ENCODE measurements around the gene HJURP. TPM values are rescaled to one million over a fixed set of nuclear protein-coding genes. Genes with fewer than 3 reads are reported as not detected.

Gene HJURP
- polyA plus RNA-seq, 1 donor (not counting 4 experiments of a cell fraction or from before 2014, with no cell fraction given), result 20.2 TPM

- no peak overlapping the region for H3K27ac ChIP-seq (ENCODE audit: control insufficient read depth, insufficient read depth, low read length)
Observed at GRCh38 chr2:233820774-233821105, 33.6 kb downstream of the HJURP start.

GRCh38 chr2:233819884-233820773, 34.2 kb downstream of the HJURP start:
- no peak overlapping the region for H2AFZ ChIP-seq (ENCODE audit: control insufficient read depth, low read length)
- no peak for TF ChIP-seq EZH2 (IDR thresholded peaks at IDR 0.05; ENCODE audit: low read length)
- no peak for TF ChIP-seq CTCF (optimal IDR thresholded peaks at IDR 0.05 in 1 of 3, IDR thresholded peaks at IDR 0.05 in 1 of 3, conservative IDR thresholded peaks at IDR 0.05 in 1 of 3; ENCODE audit: extremely low read depth in 1 of 3, insufficient read depth in 2 of 3, low read length in 3 of 3)
- H3K9ac ChIP-seq (ENCODE audit: control insufficient read depth, extremely low read depth, insufficient read depth, low read length), result no peak overlapping the region
- H3K9me3 ChIP-seq (ENCODE audit: control insufficient read depth, low read depth, low read length), result no peaks in the 10 kb centered on the region
- H3K4me1 ChIP-seq (ENCODE audit: control insufficient read depth, extremely low read depth, insufficient read depth, low read length), result no peaks in the 10 kb centered on the region
- H3K79me2 ChIP-seq (ENCODE audit: control insufficient read depth, insufficient read depth, low read length), result no peaks in the 10 kb centered on the region
- H3K4me2 ChIP-seq (ENCODE audit: control insufficient read depth, extremely low read depth, insufficient read depth, low read depth, low read length), result no peak overlapping the region
- no peak overlapping the region for H3K27ac ChIP-seq (ENCODE audit: control insufficient read depth, insufficient read depth, low read length)
- H3K9me1 ChIP-seq (ENCODE audit: control insufficient read depth, extremely low read depth, insufficient read depth, low read length), result no peaks in the 10 kb centered on the region
- no peaks in the 10 kb centered on the region for H4K20me1 ChIP-seq (ENCODE audit: control insufficient read depth, extremely low read depth, insufficient read depth, low read length)
- H3K27me3 ChIP-seq (ENCODE audit: control insufficient read depth, extremely low read depth, insufficient read depth, low read length), result peaks cover 5% of the 10 kb centered on the region
- dilution Hi-C loops (cut with MboI; ENCODE audit: extremely low pct_ligation_motif_present, low sequenced_read_pairs), result no loop called here
- no peak for DNase-seq (ENCODE audit: low read depth, low spot score)
- no peak overlapping the region for H3K4me3 ChIP-seq (ENCODE audit: control insufficient read depth in 2 of 3, extremely low read depth in 1 of 3, insufficient read depth in 2 of 3, low read depth in 1 of 3, low read length in 3 of 3)
- no peaks in the 10 kb centered on the region for H3K36me3 ChIP-seq (ENCODE audit: control insufficient read depth in 2 of 2, extremely low read depth in 1 of 2, insufficient read depth in 2 of 2, low read length in 2 of 2)
- no peak for FAIRE-seq

More at GRCh38 chr2:233820774-233821105, 33.6 kb downstream of the HJURP start:
- H3K36me3 ChIP-seq (ENCODE audit: control insufficient read depth in 2 of 2, extremely low read depth in 1 of 2, insufficient read depth in 2 of 2, low read length in 2 of 2), result no peaks in the 10 kb centered on the region
- dilution Hi-C loops (cut with MboI; ENCODE audit: extremely low pct_ligation_motif_present, low sequenced_read_pairs), result no loop called here
- FAIRE-seq, result no peak
- H3K4me3 ChIP-seq (ENCODE audit: control insufficient read depth in 2 of 3, extremely low read depth in 1 of 3, insufficient read depth in 2 of 3, low read depth in 1 of 3, low read length in 3 of 3), result no peak overlapping the region
- H3K9me3 ChIP-seq (ENCODE audit: control insufficient read depth, low read depth, low read length), result no peaks in the 10 kb centered on the region
- no peak overlapping the region for H3K9ac ChIP-seq (ENCODE audit: control insufficient read depth, extremely low read depth, insufficient read depth, low read length)
- H3K4me1 ChIP-seq (ENCODE audit: control insufficient read depth, extremely low read depth, insufficient read depth, low read length), result no peaks in the 10 kb centered on the region
- H3K27me3 ChIP-seq (ENCODE audit: control insufficient read depth, extremely low read depth, insufficient read depth, low read length), result peaks cover 5% of the 10 kb centered on the region
- H3K4me2 ChIP-seq (ENCODE audit: control insufficient read depth, extremely low read depth, insufficient read depth, low read depth, low read length), result no peak overlapping the region
- H4K20me1 ChIP-seq (ENCODE audit: control insufficient read depth, extremely low read depth, insufficient read depth, low read length), result no peaks in the 10 kb centered on the region
- TF ChIP-seq EZH2 (IDR thresholded peaks at IDR 0.05; ENCODE audit: low read length), result no peak
- no peak for TF ChIP-seq CTCF (optimal IDR thresholded peaks at IDR 0.05 in 1 of 3, IDR thresholded peaks at IDR 0.05 in 1 of 3, conservative IDR thresholded peaks at IDR 0.05 in 1 of 3; ENCODE audit: extremely low read depth in 1 of 3, insufficient read depth in 2 of 3, low read length in 3 of 3)
- no peak overlapping the region for H2AFZ ChIP-seq (ENCODE audit: control insufficient read depth, low read length)
- H3K9me1 ChIP-seq (ENCODE audit: control insufficient read depth, extremely low read depth, insufficient read depth, low read length), result no peaks in the 10 kb centered on the region
- no peak for DNase-seq (ENCODE audit: low read depth, low spot score)
- no peaks in the 10 kb centered on the region for H3K79me2 ChIP-seq (ENCODE audit: control insufficient read depth, insufficient read depth, low read length)

Measured in keratinocyte (primary cell).